Stimulated activated CD8-positive, alpha-beta memory T cell treated with anti-CD3 and anti-CD28 coated beads, Interleukin-4, amount 100 ng/mL, for 1 hour (primary cell): ENCODE results near the gene DPH2.

Experiments used
- DNase-seq, 2 donors: peaks; one replicate each; pipeline ENCODE4 v3.0.0-alpha.2; 2020; ENCODE audit warnings: low read depth in 2 of 2, low spot score in 1 of 2

DPH2 gene

GRCh38 chr1:43982808-43983207, 13.0 kb downstream of the DPH2 start:
- no peak for DNase-seq

GRCh38 chr1:43983253-43983899, 13.6 kb downstream of the DPH2 start:
- no peak for DNase-seq

DNA sequence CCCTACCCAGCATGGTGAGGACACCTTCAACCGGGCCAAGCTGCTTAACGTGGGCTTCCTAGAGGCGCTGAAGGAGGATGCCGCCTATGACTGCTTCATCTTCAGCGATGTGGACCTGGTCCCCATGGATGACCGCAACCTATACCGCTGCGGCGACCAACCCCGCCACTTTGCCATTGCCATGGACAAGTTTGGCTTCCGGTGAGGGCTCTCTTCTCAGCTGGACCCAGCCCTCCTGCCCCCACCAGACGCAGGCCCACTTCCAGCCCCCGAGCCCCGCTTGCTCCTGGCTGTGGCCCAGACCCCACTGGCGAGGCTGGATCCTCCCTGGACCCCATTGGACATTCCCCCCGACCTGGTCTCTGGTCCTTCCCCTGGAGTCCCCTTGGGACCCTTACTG, 15.0 kb downstream of the DPH2 start:
- DNase-seq, result no peak

DNA sequence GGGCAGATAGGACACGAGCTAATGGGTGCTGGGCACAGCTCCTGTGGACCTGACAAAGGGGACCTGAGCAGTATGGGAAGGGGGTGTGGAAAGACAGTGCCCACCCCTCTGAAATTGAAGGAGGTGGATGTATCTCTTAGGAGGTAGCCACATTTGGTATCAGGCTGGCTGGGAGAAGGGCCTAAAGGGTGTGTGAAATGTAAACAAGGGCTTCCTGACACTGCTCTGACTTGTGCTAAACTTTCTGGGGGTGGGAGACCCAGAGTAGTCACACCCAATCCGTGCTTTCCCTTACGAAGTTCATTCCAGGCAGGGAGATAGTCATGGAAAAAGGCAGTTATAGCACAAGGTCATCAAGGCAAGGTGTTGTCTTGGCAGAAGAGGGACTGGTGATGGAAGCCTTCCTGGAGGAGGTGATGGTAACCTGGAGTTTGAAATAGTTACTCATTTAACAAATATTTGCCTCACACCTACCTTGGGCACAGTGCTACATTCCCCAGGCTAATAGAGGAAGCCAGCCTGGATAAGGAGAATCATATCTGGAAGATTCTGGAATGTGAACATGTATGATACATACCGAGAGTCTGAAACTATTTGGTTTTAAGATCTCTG, 16.3 kb downstream of the DPH2 start:
- DNase-seq, result no peak

DNA sequence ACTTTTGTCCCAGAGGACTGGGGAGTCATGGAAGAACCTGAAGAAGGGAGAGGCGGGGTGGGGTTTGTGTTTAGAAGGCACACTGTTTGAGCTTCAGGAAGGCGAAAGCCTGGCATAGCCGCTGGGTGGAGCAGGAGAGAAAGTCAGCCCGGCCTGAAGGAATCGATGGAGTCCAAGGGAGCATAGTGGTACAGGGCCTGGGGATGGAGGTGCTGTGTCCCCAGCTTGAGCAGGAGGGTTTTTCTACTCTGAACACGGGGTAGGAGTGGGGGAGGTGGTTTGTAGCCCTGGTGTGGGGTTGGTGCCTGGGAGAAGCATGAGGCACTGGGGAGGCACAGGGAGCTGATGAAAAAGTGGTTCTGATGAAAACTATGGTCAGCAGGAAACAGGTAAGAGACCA, 16.9 kb downstream of the DPH2 start:
- DNase-seq, result no peak

DNA sequence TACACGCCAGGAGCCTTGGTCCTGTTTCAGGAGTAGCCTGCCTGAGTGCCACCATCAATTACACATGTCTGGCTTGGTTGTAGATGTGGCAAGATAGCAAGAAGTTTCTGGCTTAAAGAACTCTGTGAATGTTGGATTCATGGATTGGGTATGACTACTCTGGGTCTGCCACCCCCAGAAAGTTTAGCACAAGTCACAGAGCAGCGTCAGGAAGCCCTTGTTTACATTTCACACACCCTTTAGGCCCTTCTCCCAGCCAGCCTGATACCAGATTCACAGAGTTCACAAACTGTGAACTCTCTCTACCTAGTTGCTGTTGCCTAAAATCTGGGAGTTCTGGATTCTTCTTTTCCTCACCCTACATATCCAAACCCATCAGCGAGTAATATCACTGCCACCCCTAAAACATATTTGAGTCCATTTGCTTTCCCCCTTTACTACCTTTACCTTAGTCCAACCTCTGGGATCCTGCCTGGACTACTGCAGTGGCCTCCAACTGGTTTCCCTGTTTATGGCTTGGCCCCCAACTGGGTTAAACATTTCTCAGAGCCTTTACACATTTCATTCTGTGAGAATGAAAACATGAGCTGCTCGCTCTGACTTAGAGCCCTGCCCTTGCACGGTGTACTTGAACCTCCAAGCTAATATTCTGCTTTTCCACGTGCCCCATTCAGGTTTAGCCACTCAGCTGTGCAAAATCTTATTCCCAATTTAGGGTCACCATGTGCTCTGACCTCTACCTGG, 17.5 kb downstream of the DPH2 start:
- DNase-seq, result no peak

- no peak for DNase-seq
Observed at GRCh38 chr1:43990271-43991199, 20.7 kb downstream of the DPH2 start.

GRCh38 chr1:43991200-43991475, 21.3 kb downstream of the DPH2 start:
- no peak for DNase-seq

- DNase-seq, result peak; percentile 19 to 41
Observed at GRCh38 chr1:43991476-43992231, 21.8 kb downstream of the DPH2 start, which contains the start of gene CCDC24. TSS of gene CCDC24 (plus strand) at chr1:43991599. CDS start at chr1:43991879, 280 bp downstream.

- DNase-seq, result no peak
Observed at GRCh38 chr1:43992232-43992995, 22.6 kb downstream of the DPH2 start.

DNA sequence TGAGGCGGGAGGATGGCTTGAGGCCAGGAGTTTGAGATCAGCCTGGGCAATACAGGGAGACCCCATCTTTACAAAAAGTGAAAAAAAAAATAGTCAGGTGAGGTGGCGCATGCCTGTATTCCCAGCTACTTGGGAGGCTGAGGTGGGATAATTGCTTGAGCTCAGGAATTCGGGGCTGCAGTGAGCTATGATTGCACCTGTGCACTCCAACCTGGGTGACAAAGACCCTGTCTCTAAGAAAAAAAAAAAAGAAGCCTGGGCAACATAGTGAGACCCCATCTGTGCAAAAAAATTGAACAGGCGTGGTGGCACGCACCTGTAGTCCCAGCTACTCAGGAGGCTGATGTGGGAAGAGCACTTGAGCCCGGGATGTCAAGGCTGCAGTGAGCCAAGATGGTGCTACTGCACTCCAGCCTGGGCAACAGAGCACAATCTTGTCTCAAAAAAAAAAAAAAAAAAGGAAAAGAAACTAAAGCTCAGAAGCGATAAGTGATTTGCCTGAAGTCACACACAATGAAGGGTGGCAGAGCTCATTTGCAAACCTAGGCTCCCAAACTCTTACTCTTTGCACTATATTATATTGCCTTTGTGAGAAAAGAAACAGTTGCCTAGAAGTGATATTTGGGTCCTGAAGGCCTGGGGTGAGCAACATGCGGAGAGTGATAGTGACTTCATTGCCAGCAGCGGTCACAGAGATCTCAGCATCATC, 23.6 kb downstream of the DPH2 start:
- DNase-seq, result no peak

- DNase-seq, result no peak
Observed at GRCh38 chr1:43994071-43994470, 24.3 kb downstream of the DPH2 start.

DNA sequence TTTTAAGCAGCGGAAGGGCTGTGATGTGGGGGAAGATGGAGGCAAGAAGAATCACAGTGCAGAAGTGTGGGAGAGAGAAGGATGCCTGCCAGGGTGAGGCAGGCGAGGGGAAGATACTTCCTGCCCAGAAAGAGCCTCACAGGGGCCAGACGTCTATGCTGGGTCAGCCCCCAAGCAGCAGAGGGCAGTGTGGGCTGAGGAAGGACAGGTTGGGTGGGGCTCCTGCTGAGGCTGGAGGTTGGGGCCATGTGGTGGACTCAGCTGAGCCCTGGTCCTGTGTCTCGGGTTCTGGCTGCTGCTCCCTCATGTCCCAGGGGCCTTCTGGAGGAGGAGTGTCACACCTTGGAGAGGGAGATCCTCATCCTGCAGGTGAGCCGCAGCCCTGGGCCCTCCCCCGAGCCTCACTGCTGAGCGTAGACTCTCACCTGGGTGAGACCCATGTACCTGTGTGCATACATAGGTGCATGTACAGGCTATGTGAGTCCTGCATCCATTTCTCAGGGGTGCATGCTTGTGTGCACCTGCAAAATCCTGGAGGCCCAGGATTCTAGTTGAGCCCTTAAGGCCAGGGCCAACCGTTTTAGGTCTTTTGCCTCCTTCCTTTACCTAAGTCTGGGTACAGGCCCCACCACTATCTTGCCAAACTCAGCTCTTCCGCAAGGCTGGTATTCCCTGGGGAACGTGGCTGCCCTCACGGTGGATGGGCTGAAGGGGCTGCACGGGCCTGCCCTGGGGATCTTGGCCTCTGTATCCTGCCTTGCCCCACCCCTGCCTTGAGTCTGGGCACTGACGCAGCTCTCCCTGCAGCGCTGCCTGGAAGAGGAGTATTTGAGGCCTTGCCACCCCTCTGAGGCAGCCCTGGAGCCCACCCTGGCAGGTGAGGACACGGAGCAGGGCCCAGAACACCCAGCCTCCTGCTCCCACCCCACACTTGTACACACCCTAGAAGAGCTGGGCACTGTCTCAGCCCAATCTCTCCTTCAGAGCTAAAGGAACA, 25.3 kb downstream of the DPH2 start:
- no peak for DNase-seq

- DNase-seq, result no peak
Observed at GRCh38 chr1:43995984-43996732, 26.3 kb downstream of the DPH2 start.

- DNase-seq, result no peak
Observed at GRCh38 chr1:43996733-43997115, 26.9 kb downstream of the DPH2 start.

DNA sequence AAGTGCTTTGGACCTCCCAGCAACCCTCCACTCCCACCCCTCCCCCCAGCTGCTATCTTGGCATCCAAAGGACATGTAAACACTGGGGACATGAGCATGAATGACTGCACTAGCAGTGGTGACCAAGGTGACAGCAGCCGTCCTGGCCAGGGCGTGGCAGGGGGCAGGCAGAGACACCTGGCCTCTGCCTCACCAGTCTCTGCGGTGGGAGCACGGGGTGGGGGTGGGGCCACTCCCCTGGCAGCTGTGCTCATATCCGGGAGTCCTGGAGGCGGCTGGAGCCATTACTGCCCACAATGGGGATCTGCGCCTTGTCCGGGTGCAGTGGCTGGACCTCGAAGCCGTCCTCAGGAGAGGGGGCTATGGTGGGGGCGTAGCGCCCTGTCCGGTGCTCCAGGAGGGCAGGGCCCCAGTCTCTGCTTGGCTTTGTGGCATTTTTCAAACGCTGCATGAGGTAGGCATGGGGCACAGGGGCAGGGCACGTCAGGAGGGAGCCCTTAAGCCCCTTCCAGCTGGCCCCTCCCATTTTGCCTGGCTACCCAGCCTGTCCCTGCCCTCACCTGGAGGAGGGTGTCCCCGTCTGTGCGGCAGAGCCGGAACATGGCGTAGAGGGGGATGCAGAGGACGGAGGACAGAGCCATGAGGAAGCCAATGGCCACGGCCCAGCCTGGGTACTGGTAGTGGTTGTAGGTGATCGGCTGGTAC, 27.6 kb downstream of the DPH2 start:
- DNase-seq, result no peak

GRCh38 chr1:43998000-43998378, 28.2 kb downstream of the DPH2 start:
- no peak for DNase-seq
